ENCODE measurements around the gene XRN2. TPM values are rescaled to one million over a fixed set of nuclear protein-coding genes. Genes with fewer than 3 reads are reported as not detected.

The XRN2 gene
- total and polyA plus RNA-seq, 2 donors from 2014 or later = 22.6 to 60.9 TPM

DNA sequence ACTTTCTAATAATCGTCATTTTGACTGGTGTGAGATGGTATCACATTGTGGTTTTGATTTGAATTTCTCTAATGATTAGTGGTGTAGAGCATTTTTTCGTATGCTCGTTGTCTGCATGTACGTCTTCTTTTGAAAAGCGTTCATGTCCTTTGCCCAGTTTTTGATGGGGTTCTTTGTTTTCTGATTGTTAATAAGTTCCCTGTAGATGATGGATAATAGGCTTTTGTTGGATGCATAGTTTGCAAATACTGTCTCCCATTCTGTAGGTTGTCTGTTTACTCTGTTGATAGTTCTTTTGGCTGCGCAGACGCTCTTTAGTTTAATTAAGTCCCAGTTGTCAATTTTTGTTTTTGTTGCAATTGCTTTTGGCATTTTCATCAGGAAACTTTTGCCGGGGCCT, 32.3 kb upstream of the XRN2 start:
- no peaks in the 10 kb centered on the region for H3K27me3 ChIP-seq (ENCODE audit: control insufficient read depth, insufficient read depth, low read length)
- no peak overlapping the region for H3K4me3 ChIP-seq (ENCODE audit: low read length in 3 of 3)
- TF ChIP-seq CTCF (IDR thresholded peaks at IDR 0.05; ENCODE audit: borderline replicate concordance, extremely low read depth, insufficient read depth) = no peak
- no peaks in the 10 kb centered on the region for H3K4me1 ChIP-seq (ENCODE audit: control insufficient read depth in 2 of 3, insufficient read depth in 2 of 3, low read depth in 1 of 3, low read length in 3 of 3)
- H3K36me3 ChIP-seq (ENCODE audit: control insufficient read depth in 2 of 3, insufficient read depth in 3 of 3, low read length in 3 of 3) = no peaks in the 10 kb centered on the region
- no peak for FAIRE-seq
- H3K9ac ChIP-seq (ENCODE audit: low read length in 3 of 3) = no peak overlapping the region
- no peaks in the 10 kb centered on the region for H3K9me3 ChIP-seq (ENCODE audit: control insufficient read depth in 2 of 3, insufficient read depth in 1 of 3, low read length in 3 of 3)
- DNase-seq = no peak
- no peak overlapping the region for H3K27ac ChIP-seq (ENCODE audit: low read depth in 2 of 2, low read length in 2 of 2)
- intact Hi-C loops (cut with DNase I) = no loop called here

GRCh38 chr20:21272279-21272678, 30.9 kb upstream of the XRN2 start:
- H3K27ac ChIP-seq (ENCODE audit: low read depth in 2 of 2, low read length in 2 of 2) = no peak overlapping the region
- intact Hi-C loops (cut with DNase I) = no loop called here

GRCh38 chr20:21272679-21273078, 30.5 kb upstream of the XRN2 start:
- H3K4me1 ChIP-seq (ENCODE audit: control insufficient read depth in 2 of 3, insufficient read depth in 2 of 3, low read depth in 1 of 3, low read length in 3 of 3) = no peaks in the 10 kb centered on the region
- FAIRE-seq (no peak), DNase-seq (no peak)
- intact Hi-C loops (cut with DNase I) = no loop called here
- H3K27ac ChIP-seq (ENCODE audit: low read depth in 2 of 2, low read length in 2 of 2) = no peak overlapping the region
- no peak for TF ChIP-seq CTCF (IDR thresholded peaks at IDR 0.05; ENCODE audit: borderline replicate concordance, extremely low read depth, insufficient read depth)
- H3K36me3 ChIP-seq (ENCODE audit: control insufficient read depth in 2 of 3, insufficient read depth in 3 of 3, low read length in 3 of 3) = no peaks in the 10 kb centered on the region
- H3K4me3 ChIP-seq (ENCODE audit: low read length in 3 of 3) = no peak overlapping the region
- H3K9ac ChIP-seq (ENCODE audit: low read length in 3 of 3) = no peak overlapping the region
- no peaks in the 10 kb centered on the region for H3K9me3 ChIP-seq (ENCODE audit: control insufficient read depth in 2 of 3, insufficient read depth in 1 of 3, low read length in 3 of 3)
- no peaks in the 10 kb centered on the region for H3K27me3 ChIP-seq (ENCODE audit: control insufficient read depth, insufficient read depth, low read length)

More at GRCh38 chr20:21272279-21272678, 30.9 kb upstream of the XRN2 start:
- FAIRE-seq (no peak), DNase-seq (no peak)
- TF ChIP-seq CTCF (IDR thresholded peaks at IDR 0.05; ENCODE audit: borderline replicate concordance, extremely low read depth, insufficient read depth) = no peak
- no peak overlapping the region for H3K4me3 ChIP-seq (ENCODE audit: low read length in 3 of 3)
- no peaks in the 10 kb centered on the region for H3K9me3 ChIP-seq (ENCODE audit: control insufficient read depth in 2 of 3, insufficient read depth in 1 of 3, low read length in 3 of 3)
- H3K36me3 ChIP-seq (ENCODE audit: control insufficient read depth in 2 of 3, insufficient read depth in 3 of 3, low read length in 3 of 3) = no peaks in the 10 kb centered on the region
- no peaks in the 10 kb centered on the region for H3K4me1 ChIP-seq (ENCODE audit: control insufficient read depth in 2 of 3, insufficient read depth in 2 of 3, low read depth in 1 of 3, low read length in 3 of 3)
- H3K27me3 ChIP-seq (ENCODE audit: control insufficient read depth, insufficient read depth, low read length) = no peaks in the 10 kb centered on the region
- no peak overlapping the region for H3K9ac ChIP-seq (ENCODE audit: low read length in 3 of 3)

DNA sequence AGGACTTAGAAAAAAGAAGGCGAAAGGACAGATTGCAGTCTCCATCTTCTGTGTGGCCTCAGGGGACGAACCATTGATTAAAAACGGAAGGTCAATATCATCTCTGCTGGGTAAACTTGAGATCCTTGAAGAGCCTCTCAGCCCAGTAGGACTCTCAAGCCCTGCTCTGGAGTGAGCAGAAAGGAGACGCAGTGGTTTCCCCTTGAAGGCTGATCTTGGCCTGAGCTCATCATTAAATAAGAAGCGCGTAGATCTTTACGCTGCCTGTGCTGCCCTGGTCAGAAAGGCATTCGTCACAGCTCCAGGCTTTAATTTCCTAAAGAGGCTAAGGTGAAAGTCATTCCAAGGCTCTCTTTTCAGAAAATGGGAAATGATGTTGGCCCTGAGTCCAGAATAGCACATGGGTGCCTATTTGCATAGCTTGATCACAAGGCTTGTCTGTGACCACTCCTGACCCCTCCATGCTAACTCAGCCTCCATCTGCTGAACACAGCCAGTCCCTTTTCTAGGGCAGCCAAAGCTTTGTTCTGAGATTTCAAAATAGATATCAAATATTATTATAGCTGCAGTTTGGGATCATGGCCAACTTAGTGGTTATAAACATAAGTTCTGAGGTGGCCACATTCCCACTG, 29.3 kb upstream of the XRN2 start:
- Histone ChIP-seq H3K9me3 (ENCODE audit: control insufficient read depth in 2 of 3, insufficient read depth in 1 of 3, low read length in 3 of 3) (no peaks in the 10 kb centered on the region), H3K4me3 (ENCODE audit: low read length in 3 of 3) (no peak overlapping the region), H3K9ac (ENCODE audit: low read length in 3 of 3) (no peak overlapping the region), H3K36me3 (ENCODE audit: control insufficient read depth in 2 of 3, insufficient read depth in 3 of 3, low read length in 3 of 3) (no peaks in the 10 kb centered on the region), H3K27ac (ENCODE audit: low read depth in 2 of 2, low read length in 2 of 2) (no peak overlapping the region), H3K4me1 (ENCODE audit: control insufficient read depth in 2 of 3, insufficient read depth in 2 of 3, low read depth in 1 of 3, low read length in 3 of 3) (no peaks in the 10 kb centered on the region), H3K27me3 (ENCODE audit: control insufficient read depth, insufficient read depth, low read length) (no peaks in the 10 kb centered on the region)
- intact Hi-C loops (cut with DNase I) = no loop called here
- DNase-seq = no peak
- TF ChIP-seq CTCF (IDR thresholded peaks at IDR 0.05; ENCODE audit: borderline replicate concordance, extremely low read depth, insufficient read depth) = no peak
- FAIRE-seq = no peak
